ENCODE results near the gene GRM1. TPM values are rescaled to one million over a fixed set of nuclear protein-coding genes. Genes with fewer than 3 reads are reported as not detected.

GRM1 gene
- total and polyA plus RNA-seq, 9 donors, result 0.02 to 0.24 (median 0.10) TPM

DNA sequence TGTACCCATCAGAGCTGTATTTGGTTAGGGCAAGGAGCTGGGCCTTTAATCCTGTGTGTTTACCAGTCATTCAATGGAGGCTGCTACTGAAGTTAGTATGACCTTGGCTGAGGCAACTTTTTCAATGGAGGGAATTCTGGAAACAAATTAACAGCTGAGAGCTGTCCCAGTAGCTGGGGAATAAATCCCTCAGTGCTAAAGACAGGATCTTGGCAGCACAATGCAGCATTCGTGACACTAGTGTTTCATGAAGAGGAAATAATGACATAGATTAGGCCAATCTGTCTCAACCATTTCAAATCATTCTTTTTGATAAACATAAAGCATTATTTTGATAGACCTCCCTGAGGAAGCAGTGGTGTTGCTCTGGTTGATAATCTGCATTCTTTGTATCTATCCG, 42.9 kb downstream of the GRM1 start:
- H3K36me3 ChIP-seq, result no peaks in the 10 kb centered on the region
- H3K27ac ChIP-seq, result no peak overlapping the region
- no peaks in the 10 kb centered on the region for H3K4me1 ChIP-seq (ENCODE audit: insufficient read depth)
- no peaks in the 10 kb centered on the region for H3K9me3 ChIP-seq
- TF ChIP-seq POLR2A (IDR thresholded peaks at IDR 0.05) (no peak), EP300 (IDR thresholded peaks at IDR 0.05) (no peak)
- TF ChIP-seq, protein P1, sequence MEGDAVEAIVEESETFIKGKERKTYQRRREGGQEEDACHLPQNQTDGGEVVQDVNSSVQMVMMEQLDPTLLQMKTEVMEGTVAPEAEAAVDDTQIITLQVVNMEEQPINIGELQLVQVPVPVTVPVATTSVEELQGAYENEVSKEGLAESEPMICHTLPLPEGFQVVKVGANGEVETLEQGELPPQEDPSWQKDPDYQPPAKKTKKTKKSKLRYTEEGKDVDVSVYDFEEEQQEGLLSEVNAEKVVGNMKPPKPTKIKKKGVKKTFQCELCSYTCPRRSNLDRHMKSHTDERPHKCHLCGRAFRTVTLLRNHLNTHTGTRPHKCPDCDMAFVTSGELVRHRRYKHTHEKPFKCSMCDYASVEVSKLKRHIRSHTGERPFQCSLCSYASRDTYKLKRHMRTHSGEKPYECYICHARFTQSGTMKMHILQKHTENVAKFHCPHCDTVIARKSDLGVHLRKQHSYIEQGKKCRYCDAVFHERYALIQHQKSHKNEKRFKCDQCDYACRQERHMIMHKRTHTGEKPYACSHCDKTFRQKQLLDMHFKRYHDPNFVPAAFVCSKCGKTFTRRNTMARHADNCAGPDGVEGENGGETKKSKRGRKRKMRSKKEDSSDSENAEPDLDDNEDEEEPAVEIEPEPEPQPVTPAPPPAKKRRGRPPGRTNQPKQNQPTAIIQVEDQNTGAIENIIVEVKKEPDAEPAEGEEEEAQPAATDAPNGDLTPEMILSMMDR (IDR thresholded peaks at IDR 0.05), result no peak
- DNase-seq, result no peak
- H3K27me3 ChIP-seq, result no peaks in the 10 kb centered on the region
- intact Hi-C loops (cut with DNase I), result no loop called here
- 29 to 39% (median 30%) methylated on average over 2 of the region's 2 CpGs for WGBS, 3 donors
- H3K4me3 ChIP-seq, result no peak overlapping the region

DNA sequence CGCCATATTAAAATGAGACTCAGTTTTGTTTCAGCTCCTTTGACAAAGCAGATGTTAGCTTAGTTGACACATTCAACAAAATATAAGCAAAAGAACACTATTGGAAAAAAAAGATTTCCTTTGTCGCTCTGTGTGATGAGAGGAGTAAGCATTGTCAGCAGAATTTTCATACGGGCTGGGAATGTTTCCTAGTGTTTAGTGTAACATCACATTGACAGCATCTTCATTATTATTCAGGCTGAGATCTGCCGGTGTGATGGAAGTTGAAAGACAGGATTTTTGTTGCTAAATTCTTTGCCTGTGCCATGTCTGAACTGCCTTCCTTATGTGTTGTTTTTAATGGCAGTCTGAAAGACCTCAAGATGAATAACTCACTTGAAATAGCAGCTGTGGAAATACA, 49.1 kb downstream of the GRM1 start:
- intact Hi-C loops (cut with DNase I), result no loop called here
- no peaks in the 10 kb centered on the region for H3K9me3 ChIP-seq
- no peaks in the 10 kb centered on the region for H3K36me3 ChIP-seq
- H3K4me1 ChIP-seq (ENCODE audit: insufficient read depth), result no peaks in the 10 kb centered on the region
- DNase-seq, result no peak
- TF ChIP-seq, protein P1 (IDR thresholded peaks at IDR 0.05), result no peak
- TF ChIP-seq EP300 (IDR thresholded peaks at IDR 0.05), result no peak
- no peak for TF ChIP-seq POLR2A (IDR thresholded peaks at IDR 0.05)
- H3K27ac ChIP-seq, result no peak overlapping the region
- no peak overlapping the region for H3K4me3 ChIP-seq
- H3K27me3 ChIP-seq, result no peaks in the 10 kb centered on the region
- WGBS, 3 donors, result 80 to 84% (median 84%) methylated on average over 4 of the region's 4 CpGs

DNA sequence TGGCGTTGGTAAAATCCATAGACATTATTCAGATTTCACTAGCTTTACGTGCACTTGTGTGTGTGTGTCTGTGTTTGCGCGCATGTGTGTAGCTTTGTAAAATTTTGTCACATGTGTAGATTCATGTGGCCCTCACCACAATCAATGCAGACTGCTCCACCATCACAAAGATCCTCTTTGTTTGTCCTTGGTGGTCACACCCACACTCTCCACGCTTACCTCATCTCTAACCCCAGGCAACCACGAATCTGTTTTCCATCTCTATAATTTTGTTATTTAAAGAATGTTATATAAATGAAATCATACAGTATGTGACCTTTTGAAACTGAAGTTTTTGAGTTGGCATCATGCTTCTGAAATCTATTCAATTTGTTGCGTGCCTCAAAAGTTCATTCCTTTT, 58.5 kb downstream of the GRM1 start:
- H3K4me1 ChIP-seq (ENCODE audit: insufficient read depth), result no peaks in the 10 kb centered on the region
- DNase-seq, result no peak
- H3K9me3 ChIP-seq, result no peaks in the 10 kb centered on the region
- no peaks in the 10 kb centered on the region for H3K27me3 ChIP-seq
- no peaks in the 10 kb centered on the region for H3K36me3 ChIP-seq
- TF ChIP-seq EP300 (IDR thresholded peaks at IDR 0.05), result no peak
- TF ChIP-seq, protein P1 (IDR thresholded peaks at IDR 0.05), result no peak
- TF ChIP-seq POLR2A (IDR thresholded peaks at IDR 0.05), result no peak
- no peak overlapping the region for H3K27ac ChIP-seq
- no peak overlapping the region for H3K4me3 ChIP-seq
- intact Hi-C loops (cut with DNase I), result no loop called here
- WGBS, 3 donors, result 86 to 90% (median 87%) methylated on average over 7 of the region's 7 CpGs

DNA sequence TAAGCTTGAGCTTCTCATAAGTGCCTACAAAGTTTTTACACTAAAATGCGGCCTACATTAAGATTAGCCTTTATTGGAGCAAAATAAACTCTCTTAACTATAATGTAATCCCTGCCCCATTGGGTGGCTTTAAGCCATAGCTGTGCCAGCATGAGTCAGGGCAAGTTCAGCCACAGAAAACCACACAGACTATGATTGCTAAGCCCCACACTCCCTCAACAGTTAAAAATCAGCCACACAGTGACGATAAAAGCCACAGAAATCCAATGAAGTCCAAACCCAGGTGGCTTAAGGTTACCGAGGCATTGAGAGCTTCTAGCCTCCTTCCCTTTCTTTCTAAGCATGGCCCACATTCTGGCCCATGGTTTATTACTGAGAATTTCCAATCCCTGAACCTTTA, 61.6 kb downstream of the GRM1 start:
- DNase-seq, result no peak
- WGBS, 3 donors, result 77 to 85% (median 80%) methylated on average over 3 of the region's 3 CpGs
- intact Hi-C loops (cut with DNase I), result no loop called here

More for the DNA sequence above, 61.6 kb downstream of the GRM1 start:
- H3K4me1 ChIP-seq (ENCODE audit: insufficient read depth), result no peaks in the 10 kb centered on the region
- H3K36me3 ChIP-seq, result no peaks in the 10 kb centered on the region
- H3K9me3 ChIP-seq, result no peaks in the 10 kb centered on the region
- H3K27me3 ChIP-seq, result no peaks in the 10 kb centered on the region
- no peak overlapping the region for H3K27ac ChIP-seq
- TF ChIP-seq EP300 (IDR thresholded peaks at IDR 0.05) (no peak), POLR2A (IDR thresholded peaks at IDR 0.05) (no peak)
- TF ChIP-seq, protein P1 (IDR thresholded peaks at IDR 0.05), result no peak
- H3K4me3 ChIP-seq, result no peak overlapping the region

All from ovary (tissue), 9 donors.